Upper lobe of left lung (tissue), 4 donors: ENCODE results near the gene KIDINS220.

Source experiments
- CTCF ChIP-seq, 6 experiments: fragments of 450-650 bp in 4 of 6; fragments of 200-600 bp in 2 of 6; sonication (generic) in 2 of 6; IDR thresholded peaks; one replicate each; pipeline ENCODE4 v1.5.1; 2016 to 2019; ENCODE audit warnings: antibody characterized with exemption in 6 of 6
- EP300 ChIP-seq, 4 donors: sonication (generic); formaldehyde crosslinking; IDR thresholded peaks; one replicate each; pipeline ENCODE4 v1.5.1; 2017; ENCODE audit warnings: antibody characterized with exemption in 4 of 4, control low read depth in 2 of 4
- POLR2AphosphoS5 ChIP-seq, 2 donors: sonication (generic); formaldehyde crosslinking; IDR thresholded peaks; one replicate each; pipeline ENCODE4 v1.5.1; 2017; ENCODE audit warnings: antibody characterized with exemption in 2 of 2

- TF ChIP-seq CTCF (IDR thresholded peaks at IDR 0.05) (no peak), EP300 (IDR thresholded peaks at IDR 0.05) (no peak), POLR2AphosphoS5 (IDR thresholded peaks at IDR 0.05) (no peak)
These were observed 39.9 kb upstream of the KIDINS220 start for GRCh38 chr2:8877332-8877731.
